ENCODE results near the gene SLC30A2. TPM values are rescaled to one million over a fixed set of nuclear protein-coding genes. Genes with fewer than 3 reads are reported as not detected.

SLC30A2 gene
- total RNA-seq, 1 donor from 2014 or later: not detected

DNA sequence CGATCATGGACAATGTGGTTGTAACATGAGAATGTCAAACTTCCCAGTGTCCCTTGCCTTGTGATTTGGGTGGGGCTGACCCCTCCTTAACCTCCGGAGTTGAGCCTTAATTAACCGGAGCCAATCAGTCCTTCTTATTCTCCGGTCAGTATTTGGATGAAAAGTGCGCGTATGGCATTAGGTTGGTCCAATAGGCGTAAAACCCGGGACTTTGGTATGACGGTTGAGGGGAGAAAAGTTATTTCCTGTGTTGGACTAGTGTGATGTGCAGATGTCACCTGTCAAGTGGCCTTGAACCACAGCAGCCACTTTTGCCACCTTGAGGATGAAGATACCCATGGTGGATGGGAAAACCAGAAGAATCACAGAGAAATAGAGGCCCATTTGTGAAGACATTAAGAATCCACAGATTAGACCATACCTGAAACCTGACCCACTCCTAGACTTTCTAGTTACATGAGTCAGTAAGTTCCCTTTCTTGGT lies 53.2 kb downstream of the SLC30A2 start:
- TF ChIP-seq, protein P1, sequence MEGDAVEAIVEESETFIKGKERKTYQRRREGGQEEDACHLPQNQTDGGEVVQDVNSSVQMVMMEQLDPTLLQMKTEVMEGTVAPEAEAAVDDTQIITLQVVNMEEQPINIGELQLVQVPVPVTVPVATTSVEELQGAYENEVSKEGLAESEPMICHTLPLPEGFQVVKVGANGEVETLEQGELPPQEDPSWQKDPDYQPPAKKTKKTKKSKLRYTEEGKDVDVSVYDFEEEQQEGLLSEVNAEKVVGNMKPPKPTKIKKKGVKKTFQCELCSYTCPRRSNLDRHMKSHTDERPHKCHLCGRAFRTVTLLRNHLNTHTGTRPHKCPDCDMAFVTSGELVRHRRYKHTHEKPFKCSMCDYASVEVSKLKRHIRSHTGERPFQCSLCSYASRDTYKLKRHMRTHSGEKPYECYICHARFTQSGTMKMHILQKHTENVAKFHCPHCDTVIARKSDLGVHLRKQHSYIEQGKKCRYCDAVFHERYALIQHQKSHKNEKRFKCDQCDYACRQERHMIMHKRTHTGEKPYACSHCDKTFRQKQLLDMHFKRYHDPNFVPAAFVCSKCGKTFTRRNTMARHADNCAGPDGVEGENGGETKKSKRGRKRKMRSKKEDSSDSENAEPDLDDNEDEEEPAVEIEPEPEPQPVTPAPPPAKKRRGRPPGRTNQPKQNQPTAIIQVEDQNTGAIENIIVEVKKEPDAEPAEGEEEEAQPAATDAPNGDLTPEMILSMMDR (conservative IDR thresholded peaks at IDR 0.05; ENCODE audit: low read depth, low read length): no peak
- H3K4me3 ChIP-seq (ENCODE audit: low read depth, low read length): no peak overlapping the region
- DNase-seq (ENCODE audit: low read depth): no peak

DNA sequence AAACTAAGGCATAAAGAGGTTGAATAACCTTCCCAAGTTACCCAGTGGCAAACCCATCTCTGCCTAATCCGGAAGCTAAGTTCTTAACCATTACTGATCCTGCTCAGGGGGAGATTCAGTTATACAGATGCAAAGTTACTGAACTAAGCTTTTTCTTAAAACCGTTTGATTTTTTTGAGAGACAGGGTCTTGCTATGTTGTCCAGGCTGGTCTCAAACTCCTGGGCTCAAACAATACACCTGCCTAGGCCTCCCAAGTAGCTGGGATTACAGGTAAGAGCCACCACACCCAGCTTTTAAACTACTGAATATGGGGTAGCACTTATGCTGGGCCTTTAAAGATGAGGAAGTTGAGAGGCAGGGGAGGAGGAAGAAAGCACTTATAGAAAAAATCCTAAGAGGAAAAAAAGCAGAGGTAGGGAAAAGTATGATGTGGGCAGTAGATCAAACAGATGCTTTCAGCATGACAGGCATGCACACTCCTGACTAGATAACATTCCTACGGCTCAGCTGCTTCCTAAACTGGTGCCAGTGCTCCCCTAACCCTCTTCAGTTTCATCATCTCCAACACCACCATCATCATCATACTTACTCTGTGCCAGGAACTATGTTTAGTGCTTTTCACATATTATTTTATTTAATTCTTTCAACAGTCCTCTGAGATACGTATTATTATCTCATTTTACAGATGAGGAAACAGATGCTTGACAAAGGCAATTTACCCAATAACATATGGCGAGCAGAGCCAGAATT lies 53.8 kb downstream of the SLC30A2 start:
- no peak for DNase-seq (ENCODE audit: low read depth)
- TF ChIP-seq, protein P1 (conservative IDR thresholded peaks at IDR 0.05; ENCODE audit: low read depth, low read length): no peak

GRCh38 chr1:25990702-25991395 lies 55.1 kb downstream of the SLC30A2 start:
- DNase-seq (ENCODE audit: low read depth): no peak
- TF ChIP-seq, protein P1 (conservative IDR thresholded peaks at IDR 0.05; ENCODE audit: low read depth, low read length): no peak
- H3K4me3 ChIP-seq (ENCODE audit: low read depth, low read length): no peak overlapping the region

More for the DNA sequence above, 53.8 kb downstream of the SLC30A2 start:
- no peak overlapping the region for H3K4me3 ChIP-seq (ENCODE audit: low read depth, low read length)

GRCh38 chr1:25990251-25990650 lies 55.7 kb downstream of the SLC30A2 start:
- no peak overlapping the region for H3K4me3 ChIP-seq (ENCODE audit: low read depth, low read length)
- TF ChIP-seq, protein P1 (conservative IDR thresholded peaks at IDR 0.05; ENCODE audit: low read depth, low read length): no peak
- DNase-seq (ENCODE audit: low read depth): no peak

DNA sequence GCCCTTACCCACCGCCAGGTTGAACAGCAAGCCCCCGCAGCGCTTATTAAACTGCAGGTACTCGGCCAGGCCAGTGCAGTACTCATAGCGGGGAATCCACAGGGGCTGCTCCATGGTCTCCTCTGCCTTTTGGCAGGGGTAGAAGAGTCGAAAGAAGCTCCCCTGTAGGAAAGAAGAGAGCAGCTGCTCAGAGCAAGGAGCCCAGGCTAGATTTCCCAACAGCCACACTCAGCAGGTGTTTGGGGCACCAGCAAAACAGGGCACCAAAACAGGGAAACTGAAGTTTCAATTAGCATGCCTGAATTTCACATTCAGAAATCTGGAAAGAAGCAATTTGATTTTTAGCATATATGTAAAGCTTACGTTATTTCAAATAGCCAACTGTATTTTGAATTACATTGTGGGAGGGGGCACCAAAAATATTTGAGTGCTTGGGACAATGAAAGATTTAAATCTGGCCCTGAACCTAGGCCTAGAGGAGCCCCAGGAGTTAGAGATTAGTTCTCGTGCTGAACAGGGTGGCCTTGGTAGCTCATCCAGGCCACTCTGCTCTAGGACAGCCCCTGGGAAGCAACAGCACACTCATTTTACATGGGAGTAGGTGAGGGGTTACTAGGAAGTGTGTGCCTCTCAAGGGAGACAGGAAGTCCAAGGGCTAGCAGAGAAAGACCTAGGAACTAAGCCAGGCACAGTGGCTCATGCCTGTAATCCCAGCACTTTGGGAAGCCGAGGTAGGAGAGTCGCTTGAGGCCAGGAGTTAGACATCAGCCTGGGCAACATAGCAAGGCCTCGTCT lies 56.3 kb downstream of the SLC30A2 start:
- no peak overlapping the region for H3K4me3 ChIP-seq (ENCODE audit: low read depth, low read length)
- no peak for DNase-seq (ENCODE audit: low read depth)
- TF ChIP-seq, protein P1 (conservative IDR thresholded peaks at IDR 0.05; ENCODE audit: low read depth, low read length): no peak

DNA sequence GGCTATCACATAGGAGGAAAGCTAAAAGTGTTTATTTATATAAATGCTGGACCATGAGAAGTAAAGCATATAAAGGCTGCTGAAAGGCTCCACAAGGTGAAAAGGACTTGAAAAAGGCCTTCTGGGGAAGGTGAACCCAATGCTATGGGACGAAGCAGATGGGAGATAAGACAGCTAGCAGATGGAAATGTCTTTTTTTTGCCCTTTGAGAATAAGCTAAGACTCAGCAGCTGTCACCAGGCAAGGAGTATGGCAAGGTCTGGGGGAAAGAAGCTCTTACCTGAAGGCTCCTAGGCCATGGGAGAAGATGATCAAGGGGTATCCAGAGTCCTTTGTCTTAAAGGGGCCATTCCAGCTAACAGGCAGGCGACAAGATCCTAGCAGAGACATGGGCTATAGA lies 58.0 kb downstream of the SLC30A2 start:
- H3K4me3 ChIP-seq (ENCODE audit: low read depth, low read length): no peak overlapping the region
- DNase-seq (ENCODE audit: low read depth): no peak
- TF ChIP-seq, protein P1 (conservative IDR thresholded peaks at IDR 0.05; ENCODE audit: low read depth, low read length): no peak

Other genes starting within 250 kb of the SLC30A2 start
- gene SELENON, start 245.9 kb downstream of the SLC30A2 start, total RNA-seq: 31.2 and 35.1 TPM in 2 replicates
- gene MTFR1L, start 226.2 kb downstream of the SLC30A2 start, total RNA-seq: 21.6 and 27.3 TPM in 2 replicates
- 6.2 and 13.0 TPM in 2 replicates for gene AUNIP, start 186.7 kb downstream of the SLC30A2 start, total RNA-seq
- 9.4 and 15.0 TPM in 2 replicates for gene PAQR7, start 170.4 kb downstream of the SLC30A2 start, total RNA-seq
- gene STMN1, start 139.7 kb downstream of the SLC30A2 start, total RNA-seq: 396 and 554 TPM in 2 replicates
- 11.6 and 12.0 TPM in 2 replicates for gene PAFAH2, start 48.1 kb downstream of the SLC30A2 start, total RNA-seq
- gene EXTL1, start 24.3 kb downstream of the SLC30A2 start, total RNA-seq: 0.07 and 0.12 TPM in 2 replicates
- gene TRIM63, start 21.5 kb upstream of the SLC30A2 start, total RNA-seq: not detected in 2 replicates
- 3.0 and 12.3 TPM in 2 replicates for gene PDIK1L, start 65.7 kb upstream of the SLC30A2 start, total RNA-seq
- gene FAM110D, start 113.0 kb upstream of the SLC30A2 start, total RNA-seq: not detected in 2 replicates
- not detected in 2 replicates for gene C1orf232, start 122.8 kb upstream of the SLC30A2 start, total RNA-seq
- 80.4 and 89.3 TPM in 2 replicates for gene ZNF593, start 123.8 kb upstream of the SLC30A2 start, total RNA-seq
- not detected in 2 replicates for gene ZNF593OS, start 125.7 kb upstream of the SLC30A2 start, total RNA-seq
- gene CNKSR1, start 131.4 kb upstream of the SLC30A2 start, total RNA-seq: 6.7 and 14.8 TPM in 2 replicates
- not detected in 2 replicates for gene CATSPER4, start 144.5 kb upstream of the SLC30A2 start, total RNA-seq
- 14.6 and 20.8 TPM in 2 replicates for gene CEP85, start 188.1 kb upstream of the SLC30A2 start, total RNA-seq
- 119 and 184 TPM in 2 replicates for gene SH3BGRL3, start 234.0 kb upstream of the SLC30A2 start, total RNA-seq